NCI-H524 treated with DMSO at 0.1 percent for 48 hours (cell line): ENCODE measurements around the gene SCYGR1.
"Not testable (repeated sequence)": the region's sequence is repeated elsewhere in the genome, so short reads cannot be mapped to it uniquely, and the experiment has no call there.

ENCODE experiments used
- DNase-seq: peaks from one replicate; lab custom pipeline; 2025; lab: John Stamatoyannopoulos, UW

SCYGR1 gene

GRCh38 chr2:227402959-227403358 is 15.2 kb upstream of the SCYGR1 start:
- no peak for DNase-seq

GRCh38 chr2:227402321-227402720 is 14.6 kb upstream of the SCYGR1 start:
- no peak for DNase-seq

GRCh38 chr2:227401550-227401949 is 13.8 kb upstream of the SCYGR1 start:
- DNase-seq, result no peak

GRCh38 chr2:227398684-227399670 is 11.2 kb upstream of the SCYGR1 start:
- no peak for DNase-seq

- no peak for DNase-seq
Observed at GRCh38 chr2:227397562-227397961, 9.8 kb upstream of the SCYGR1 start.

- no peak for DNase-seq
Observed at GRCh38 chr2:227395556-227395955, 7.8 kb upstream of the SCYGR1 start.

- no peak for DNase-seq
Observed at GRCh38 chr2:227394401-227394800, 6.7 kb upstream of the SCYGR1 start.

GRCh38 chr2:227390468-227391256 is 2.9 kb upstream of the SCYGR1 start:
- DNase-seq, result no peak

GRCh38 chr2:227389661-227390060 is 1.9 kb upstream of the SCYGR1 start:
- DNase-seq, result no peak

GRCh38 chr2:227389231-227389630 is 1.5 kb upstream of the SCYGR1 start:
- no peak for DNase-seq

GRCh38 chr2:227388537-227389011 is 825 bp upstream of the SCYGR1 start:
- no peak for DNase-seq

- DNase-seq, result no peak
Observed at GRCh38 chr2:227386630-227387029, 1.1 kb downstream of the SCYGR1 start.

- no peak for DNase-seq
Observed at GRCh38 chr2:227383686-227384085, 4.1 kb downstream of the SCYGR1 start.

- not testable (repeated sequence) for DNase-seq
Observed at GRCh38 chr2:227382241-227382835, 5.4 kb downstream of the SCYGR1 start.

- DNase-seq, result no peak
Observed at GRCh38 chr2:227379095-227379494, 8.7 kb downstream of the SCYGR1 start, which contains the start of gene TM4SF20. Gene TM4SF20 (minus strand): TSS chr2:227379306. CDS start chr2:227379268, 38 bp downstream.

GRCh38 chr2:227378371-227378782 is 9.4 kb downstream of the SCYGR1 start:
- DNase-seq, result no peak

- no peak for DNase-seq
Observed at GRCh38 chr2:227377467-227378351, 10.0 kb downstream of the SCYGR1 start.

- DNase-seq, result peak; percentile 77
Observed at GRCh38 chr2:227376656-227377396, 10.9 kb downstream of the SCYGR1 start.

- DNase-seq, result no peak
Observed at GRCh38 chr2:227374158-227374557, 13.6 kb downstream of the SCYGR1 start.

- DNase-seq, result no peak
Observed at GRCh38 chr2:227373389-227373788, 14.4 kb downstream of the SCYGR1 start.
